ENCODE results near the gene PACS2. TPM values are rescaled to one million over a fixed set of nuclear protein-coding genes. Genes with fewer than 3 reads are reported as not detected.

Gene PACS2
- polyA plus RNA-seq, 1 of the 3 experiments (the other 2 are of a cell fraction): 42.7 TPM

DNA sequence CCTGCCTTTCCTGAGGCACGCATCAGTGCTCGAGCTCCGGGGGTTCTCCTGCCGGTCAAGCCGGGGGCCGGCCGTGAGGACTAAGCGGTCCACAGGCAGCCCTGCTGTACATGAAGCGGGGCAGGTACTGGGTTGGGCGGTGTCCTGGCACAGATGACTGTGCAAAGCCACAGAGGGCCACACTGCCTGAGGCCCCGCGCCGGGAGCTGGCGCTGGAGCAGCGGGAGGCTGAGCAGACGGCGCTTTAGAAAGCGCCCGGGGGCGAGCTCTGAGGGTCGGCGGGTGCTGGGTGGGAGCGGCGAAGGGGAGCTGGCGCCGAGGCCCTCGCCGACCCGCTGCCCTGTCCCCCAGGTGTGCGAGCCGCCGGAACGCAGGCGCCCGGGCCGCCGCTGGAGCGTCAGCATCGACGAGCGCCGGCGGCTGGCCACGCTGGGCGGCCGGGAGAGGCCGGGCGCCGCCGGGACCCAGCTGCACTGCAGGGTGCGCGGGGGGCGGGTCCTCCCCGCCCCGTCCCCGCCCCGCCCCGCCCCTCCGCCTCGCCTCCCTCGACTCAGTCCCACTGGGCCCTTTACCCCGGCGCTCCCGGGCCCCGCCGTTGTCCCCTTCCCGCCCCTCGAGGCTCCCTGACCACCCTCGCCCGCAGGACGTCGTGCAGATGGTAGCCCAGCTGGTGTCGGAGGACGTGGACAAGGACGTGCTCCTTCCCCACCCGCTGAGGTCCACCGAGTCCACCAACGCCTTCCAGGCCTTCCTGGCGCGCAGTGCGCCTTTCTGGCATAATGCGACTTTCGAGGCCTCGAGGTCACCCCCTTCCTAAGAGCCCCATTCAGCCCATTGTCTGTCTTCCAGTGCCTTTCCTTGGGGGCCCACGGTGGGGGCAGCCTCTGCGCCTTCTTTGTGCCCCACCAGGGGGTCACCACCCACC is 96.7 kb downstream of the PACS2 start (continued):
- TF ChIP-seq, protein P1, sequence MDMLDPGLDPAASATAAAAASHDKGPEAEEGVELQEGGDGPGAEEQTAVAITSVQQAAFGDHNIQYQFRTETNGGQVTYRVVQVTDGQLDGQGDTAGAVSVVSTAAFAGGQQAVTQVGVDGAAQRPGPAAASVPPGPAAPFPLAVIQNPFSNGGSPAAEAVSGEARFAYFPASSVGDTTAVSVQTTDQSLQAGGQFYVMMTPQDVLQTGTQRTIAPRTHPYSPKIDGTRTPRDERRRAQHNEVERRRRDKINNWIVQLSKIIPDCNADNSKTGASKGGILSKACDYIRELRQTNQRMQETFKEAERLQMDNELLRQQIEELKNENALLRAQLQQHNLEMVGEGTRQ (IDR thresholded peaks at IDR 0.05; ENCODE audit: borderline replicate concordance, low read depth, low read length): no peak
- TF ChIP-seq EZH2phosphoT487 (IDR thresholded peaks at IDR 0.05; ENCODE audit: borderline replicate concordance, low read depth) (no peak), JUND (IDR thresholded peaks at IDR 0.05) (no peak), FOXM1 (IDR thresholded peaks at IDR 0.05; ENCODE audit: low read depth) (no peak), MXI1 (IDR thresholded peaks at IDR 0.05; ENCODE audit: low read depth, low read length) (no peak), GABPA (IDR thresholded peaks at IDR 0.05; ENCODE audit: low read depth) (no peak), SMC3 (IDR thresholded peaks at IDR 0.05; ENCODE audit: low read depth, low read length) (no peak), FOSL2 (IDR thresholded peaks at IDR 0.05; ENCODE audit: borderline replicate concordance, low read depth) (no peak), CHD2 (IDR thresholded peaks at IDR 0.05; ENCODE audit: low read length, partially characterized antibody) (no peak)
- TF ChIP-seq, protein P2, sequence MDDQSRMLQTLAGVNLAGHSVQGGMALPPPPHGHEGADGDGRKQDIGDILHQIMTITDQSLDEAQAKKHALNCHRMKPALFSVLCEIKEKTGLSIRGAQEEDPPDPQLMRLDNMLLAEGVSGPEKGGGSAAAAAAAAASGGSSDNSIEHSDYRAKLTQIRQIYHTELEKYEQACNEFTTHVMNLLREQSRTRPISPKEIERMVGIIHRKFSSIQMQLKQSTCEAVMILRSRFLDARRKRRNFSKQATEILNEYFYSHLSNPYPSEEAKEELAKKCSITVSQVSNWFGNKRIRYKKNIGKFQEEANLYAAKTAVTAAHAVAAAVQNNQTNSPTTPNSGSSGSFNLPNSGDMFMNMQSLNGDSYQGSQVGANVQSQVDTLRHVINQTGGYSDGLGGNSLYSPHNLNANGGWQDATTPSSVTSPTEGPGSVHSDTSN (IDR thresholded peaks at IDR 0.05): no peak
- TF ChIP-seq, protein P3, sequence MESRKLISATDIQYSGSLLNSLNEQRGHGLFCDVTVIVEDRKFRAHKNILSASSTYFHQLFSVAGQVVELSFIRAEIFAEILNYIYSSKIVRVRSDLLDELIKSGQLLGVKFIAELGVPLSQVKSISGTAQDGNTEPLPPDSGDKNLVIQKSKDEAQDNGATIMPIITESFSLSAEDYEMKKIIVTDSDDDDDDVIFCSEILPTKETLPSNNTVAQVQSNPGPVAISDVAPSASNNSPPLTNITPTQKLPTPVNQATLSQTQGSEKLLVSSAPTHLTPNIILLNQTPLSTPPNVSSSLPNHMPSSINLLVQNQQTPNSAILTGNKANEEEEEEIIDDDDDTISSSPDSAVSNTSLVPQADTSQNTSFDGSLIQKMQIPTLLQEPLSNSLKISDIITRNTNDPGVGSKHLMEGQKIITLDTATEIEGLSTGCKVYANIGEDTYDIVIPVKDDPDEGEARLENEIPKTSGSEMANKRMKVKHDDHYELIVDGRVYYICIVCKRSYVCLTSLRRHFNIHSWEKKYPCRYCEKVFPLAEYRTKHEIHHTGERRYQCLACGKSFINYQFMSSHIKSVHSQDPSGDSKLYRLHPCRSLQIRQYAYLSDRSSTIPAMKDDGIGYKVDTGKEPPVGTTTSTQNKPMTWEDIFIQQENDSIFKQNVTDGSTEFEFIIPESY (IDR thresholded peaks at IDR 0.05; ENCODE audit: borderline replicate concordance, low read depth): no peak

DNA sequence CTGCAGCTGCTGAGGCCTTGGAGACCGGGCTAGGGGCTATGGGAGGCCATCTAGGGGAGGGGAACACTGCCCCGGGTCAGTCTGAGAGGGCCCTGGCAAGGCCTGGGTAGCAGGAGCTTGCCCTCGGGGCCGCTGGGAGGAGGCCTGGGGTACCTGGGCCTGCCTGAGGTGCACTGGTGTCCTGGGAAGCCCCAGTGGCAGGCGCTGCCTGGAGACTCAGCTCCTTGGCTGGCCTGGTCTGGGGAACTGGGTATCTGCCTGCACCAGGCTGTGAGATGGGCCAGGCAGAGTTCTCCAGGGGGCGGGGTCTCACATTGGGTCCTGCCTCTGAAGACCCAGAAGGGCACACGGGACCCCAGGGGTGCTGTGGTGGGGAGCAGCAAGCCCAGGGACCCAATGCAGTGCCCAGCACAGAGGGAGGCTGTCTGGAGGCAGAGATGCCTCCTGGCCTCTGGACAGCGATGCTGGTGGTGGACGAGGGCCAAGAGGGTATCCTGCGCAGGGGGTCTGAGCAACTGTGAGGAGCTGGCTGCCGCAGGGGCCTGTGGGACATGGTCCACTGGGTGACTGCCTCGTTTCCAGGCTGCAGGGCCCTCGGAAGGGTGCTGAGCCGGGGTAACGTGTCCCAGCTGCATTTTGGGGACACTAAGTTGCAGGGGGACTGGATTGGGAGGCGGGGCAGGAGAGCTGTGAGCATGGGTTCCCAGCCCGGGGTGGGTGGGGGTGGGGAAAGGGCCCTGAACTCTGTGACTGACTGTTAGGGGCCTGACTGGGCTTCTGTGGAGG is 97.6 kb downstream of the PACS2 start:
- Histone ChIP-seq H2AFZ (ENCODE audit: low read depth) (no peak overlapping the region), H3K4me3 (ENCODE audit: low read depth in 2 of 2, low read length in 1 of 2) (no peak overlapping the region), H3K4me1 (ENCODE audit: control insufficient read depth in 1 of 2, insufficient read depth in 2 of 2, low read depth in 1 of 2, low read length in 1 of 2) (peaks cover 0 to 18% of the 10 kb centered on the region in 2 experiments; a peak in 1 of 4 replicates), H4K20me1 (ENCODE audit: insufficient read depth) (no peaks in the 10 kb centered on the region), H3K9me2 (no peaks in the 10 kb centered on the region), H3K4me2 (no peak overlapping the region), H3F3A (replicated peaks; ENCODE audit: insufficient read depth) (peaks cover 13% of the 10 kb centered on the region), H3K9me3 (no peaks in the 10 kb centered on the region), H3K9ac (no peak overlapping the region), H3K79me2 (ENCODE audit: insufficient read depth) (no peaks in the 10 kb centered on the region), H3K27ac (ENCODE audit: low read depth in 2 of 2, low read length in 1 of 2) (no peak overlapping the region), H3K36me3 (replicated peaks in 1 of 2; ENCODE audit: control insufficient read depth in 1 of 2, insufficient read depth in 2 of 2, low read length in 1 of 2) (no peaks in the 10 kb centered on the region), H3K27me3 (ENCODE audit: insufficient read depth) (no peaks in the 10 kb centered on the region)
- WGBS (ENCODE audit: low lambda C conversion rate): 84% methylated on average over 11 of the region's 17 CpGs
- ChIA-PET POLR2A (interaction anchor here (1.1 to 2.0 kb wide), 2 partner anchors 9 to 13 kb away, joined by 3 to 8 read pairs; partner anchors contain the start of gene TEX22), CTCF (interaction anchor here (1.3 to 4.1 kb wide), 4 partner anchors 8 to 78 kb away, joined by 3 to 18 read pairs (median 10); no protein-coding TSS in a partner anchor)
- peak; percentile 48 for DNase-seq
- TF ChIP-seq RAD21 (IDR thresholded peaks at IDR 0.05; ENCODE audit: low read length) (no peak), RXRA (IDR thresholded peaks at IDR 0.05; ENCODE audit: borderline replicate concordance, low read depth) (no peak), RCOR1 (IDR thresholded peaks at IDR 0.05; ENCODE audit: low read length) (no peak), MEF2A (IDR thresholded peaks at IDR 0.05; ENCODE audit: borderline replicate concordance, low read depth) (no peak), GABPA (IDR thresholded peaks at IDR 0.05; ENCODE audit: low read depth) (no peak), FOXM1 (IDR thresholded peaks at IDR 0.05; ENCODE audit: low read depth) (no peak), JUND (IDR thresholded peaks at IDR 0.05) (no peak), NFIC (IDR thresholded peaks at IDR 0.05; ENCODE audit: borderline replicate concordance) (no peak), SMC3 (IDR thresholded peaks at IDR 0.05; ENCODE audit: low read depth, low read length) (no peak), RFX5 (IDR thresholded peaks at IDR 0.05; ENCODE audit: low read length) (no peak)
- TF ChIP-seq, protein P4, sequence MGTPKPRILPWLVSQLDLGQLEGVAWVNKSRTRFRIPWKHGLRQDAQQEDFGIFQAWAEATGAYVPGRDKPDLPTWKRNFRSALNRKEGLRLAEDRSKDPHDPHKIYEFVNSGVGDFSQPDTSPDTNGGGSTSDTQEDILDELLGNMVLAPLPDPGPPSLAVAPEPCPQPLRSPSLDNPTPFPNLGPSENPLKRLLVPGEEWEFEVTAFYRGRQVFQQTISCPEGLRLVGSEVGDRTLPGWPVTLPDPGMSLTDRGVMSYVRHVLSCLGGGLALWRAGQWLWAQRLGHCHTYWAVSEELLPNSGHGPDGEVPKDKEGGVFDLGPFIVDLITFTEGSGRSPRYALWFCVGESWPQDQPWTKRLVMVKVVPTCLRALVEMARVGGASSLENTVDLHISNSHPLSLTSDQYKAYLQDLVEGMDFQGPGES (IDR thresholded peaks at IDR 0.05; ENCODE audit: low read depth, low read length): no peak
- TF ChIP-seq, protein P5, sequence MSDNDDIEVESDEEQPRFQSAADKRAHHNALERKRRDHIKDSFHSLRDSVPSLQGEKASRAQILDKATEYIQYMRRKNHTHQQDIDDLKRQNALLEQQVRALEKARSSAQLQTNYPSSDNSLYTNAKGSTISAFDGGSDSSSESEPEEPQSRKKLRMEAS (IDR thresholded peaks at IDR 0.05; ENCODE audit: low read depth): no peak

All from SK-N-SH (cell line).